Vagina (tissue), 2 donors: Measurements from ENCODE around the gene ZNF175. TPM values are rescaled to one million over a fixed set of nuclear protein-coding genes. Genes with fewer than 3 reads are reported as not detected.

Experiments
- DNase-seq, 2 donors: peaks; one replicate each; pipeline ENCODE4 v3.0.0-alpha.2; 2017; ENCODE audit errors: extremely low spot score in 2 of 2
- H3K27ac ChIP-seq: fragments of 200-600 bp; sonication (generic); one replicate; pipeline ENCODE4 v1.5.1; 2019
- H3K27me3 ChIP-seq: fragments of 200-600 bp; sonication (generic); one replicate; pipeline ENCODE4 v1.5.1; 2019
- H3K36me3 ChIP-seq, 2 donors: fragments of 200-600 bp; sonication (generic); one replicate each; pipeline ENCODE4 v1.5.1; 2017 to 2019
- H3K4me1 ChIP-seq: fragments of 200-600 bp; sonication (generic); one replicate; pipeline ENCODE4 v1.5.1; 2019
- H3K4me3 ChIP-seq, 2 donors: fragments of 200-600 bp; sonication (generic); 1 replicate in 1 of 2; 2 replicates in 1 of 2; pipeline ENCODE4 v1.5.1; 2016 to 2019
- H3K9me3 ChIP-seq: fragments of 200-600 bp; sonication (generic); one replicate; pipeline ENCODE4 v1.5.1; 2019
- POLR2A ChIP-seq, 2 donors: fragments of 450-650 bp; IDR thresholded peaks; one replicate each; pipeline ENCODE4 v1.6.1; 2017; ENCODE audit warnings: antibody characterized with exemption in 2 of 2, mild to moderate bottlenecking in 2 of 2, moderate library complexity in 2 of 2
- POLR2AphosphoS5 ChIP-seq, 2 donors: sonication (generic); formaldehyde crosslinking; IDR thresholded peaks; one replicate each; pipeline ENCODE4 v1.9.0; 2017; ENCODE audit warnings: antibody characterized with exemption in 2 of 2, mild to moderate bottlenecking in 2 of 2, low read depth in 1 of 2; ENCODE audit not compliant: insufficient read depth in 1 of 2
- intact Hi-C: fragments of 100-400 bp; cut with DNase I; formaldehyde crosslinking; loops from one replicate; pipeline ENCODE4 v1.15.1; 2023
- total RNA-seq: library from RNA; depleted of rRNA; stranded (reverse); fragments of >200 nt; gene quantifications from one replicate; pipeline ENCODE4 v1.2.3, GENCODE V29; 2016
- TF ChIP-seq, protein P1 (sequence below), 3 experiments: fragments of 450-650 bp in 2 of 3; fragments of 200-600 bp in 1 of 3; sonication (generic) in 1 of 3; IDR thresholded peaks; one replicate each; pipeline ENCODE4 v1.5.1; 2017 to 2019; ENCODE audit warnings: antibody characterized with exemption in 3 of 3, mild to moderate bottlenecking in 2 of 3, moderate library complexity in 2 of 3

The ZNF175 gene
- total RNA-seq, 1 donor from 2014 or later: 8.1 TPM

DNA sequence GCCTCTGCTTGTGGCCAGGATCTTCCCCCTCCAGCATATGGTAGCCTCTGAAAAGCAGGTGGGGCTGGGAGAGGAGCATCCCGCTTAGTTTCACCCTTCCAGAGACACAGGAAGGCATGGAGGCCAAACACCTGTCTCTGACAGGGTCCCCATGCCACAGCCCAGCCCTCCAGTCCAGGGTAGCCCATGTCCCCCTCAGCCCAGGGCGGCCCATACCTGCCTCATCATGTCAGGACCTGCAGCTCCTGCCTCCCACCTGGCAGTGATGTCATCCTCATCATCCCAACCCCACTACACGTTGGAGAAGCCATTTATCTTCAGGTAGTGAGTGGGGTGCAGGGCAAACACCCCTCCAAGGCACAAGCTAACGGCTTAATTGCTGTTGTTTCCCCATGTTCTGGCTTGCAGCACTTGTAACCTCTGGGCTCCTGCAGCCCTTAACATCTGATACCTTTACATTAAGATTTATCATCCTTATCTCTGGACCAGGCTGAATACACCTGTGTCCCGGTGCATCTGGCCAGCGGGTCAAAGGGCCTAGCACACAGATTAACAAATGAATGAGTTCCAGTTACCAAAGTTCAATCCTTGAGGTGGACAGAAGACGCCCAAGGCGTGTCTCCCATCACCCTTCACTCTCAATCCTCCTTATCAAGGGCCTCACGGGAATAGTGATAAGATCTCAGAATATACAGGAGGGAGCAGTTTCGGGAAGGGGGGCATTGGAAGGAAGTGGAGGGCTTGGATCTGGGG lies 22.2 kb downstream of the ZNF175 start:
- H3K4me1 ChIP-seq: peaks cover 16% of the 10 kb centered on the region
- H3K27me3 ChIP-seq: no peaks in the 10 kb centered on the region
- intact Hi-C loops: no loop called here
- H3K4me3 ChIP-seq: peak overlapping the region; percentile 60 to 61
- no peaks in the 10 kb centered on the region for H3K36me3 ChIP-seq
- TF ChIP-seq, protein P1, sequence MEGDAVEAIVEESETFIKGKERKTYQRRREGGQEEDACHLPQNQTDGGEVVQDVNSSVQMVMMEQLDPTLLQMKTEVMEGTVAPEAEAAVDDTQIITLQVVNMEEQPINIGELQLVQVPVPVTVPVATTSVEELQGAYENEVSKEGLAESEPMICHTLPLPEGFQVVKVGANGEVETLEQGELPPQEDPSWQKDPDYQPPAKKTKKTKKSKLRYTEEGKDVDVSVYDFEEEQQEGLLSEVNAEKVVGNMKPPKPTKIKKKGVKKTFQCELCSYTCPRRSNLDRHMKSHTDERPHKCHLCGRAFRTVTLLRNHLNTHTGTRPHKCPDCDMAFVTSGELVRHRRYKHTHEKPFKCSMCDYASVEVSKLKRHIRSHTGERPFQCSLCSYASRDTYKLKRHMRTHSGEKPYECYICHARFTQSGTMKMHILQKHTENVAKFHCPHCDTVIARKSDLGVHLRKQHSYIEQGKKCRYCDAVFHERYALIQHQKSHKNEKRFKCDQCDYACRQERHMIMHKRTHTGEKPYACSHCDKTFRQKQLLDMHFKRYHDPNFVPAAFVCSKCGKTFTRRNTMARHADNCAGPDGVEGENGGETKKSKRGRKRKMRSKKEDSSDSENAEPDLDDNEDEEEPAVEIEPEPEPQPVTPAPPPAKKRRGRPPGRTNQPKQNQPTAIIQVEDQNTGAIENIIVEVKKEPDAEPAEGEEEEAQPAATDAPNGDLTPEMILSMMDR (IDR thresholded peaks at IDR 0.05): no peak
- no peak for TF ChIP-seq POLR2AphosphoS5 (IDR thresholded peaks at IDR 0.05; ENCODE audit: insufficient read depth in 1 of 2, low read depth in 1 of 2)
- TF ChIP-seq POLR2A (IDR thresholded peaks at IDR 0.05): no peak
- H3K9me3 ChIP-seq: no peaks in the 10 kb centered on the region
- H3K27ac ChIP-seq: peak overlapping the region; percentile 7
- DNase-seq: no peak

DNA sequence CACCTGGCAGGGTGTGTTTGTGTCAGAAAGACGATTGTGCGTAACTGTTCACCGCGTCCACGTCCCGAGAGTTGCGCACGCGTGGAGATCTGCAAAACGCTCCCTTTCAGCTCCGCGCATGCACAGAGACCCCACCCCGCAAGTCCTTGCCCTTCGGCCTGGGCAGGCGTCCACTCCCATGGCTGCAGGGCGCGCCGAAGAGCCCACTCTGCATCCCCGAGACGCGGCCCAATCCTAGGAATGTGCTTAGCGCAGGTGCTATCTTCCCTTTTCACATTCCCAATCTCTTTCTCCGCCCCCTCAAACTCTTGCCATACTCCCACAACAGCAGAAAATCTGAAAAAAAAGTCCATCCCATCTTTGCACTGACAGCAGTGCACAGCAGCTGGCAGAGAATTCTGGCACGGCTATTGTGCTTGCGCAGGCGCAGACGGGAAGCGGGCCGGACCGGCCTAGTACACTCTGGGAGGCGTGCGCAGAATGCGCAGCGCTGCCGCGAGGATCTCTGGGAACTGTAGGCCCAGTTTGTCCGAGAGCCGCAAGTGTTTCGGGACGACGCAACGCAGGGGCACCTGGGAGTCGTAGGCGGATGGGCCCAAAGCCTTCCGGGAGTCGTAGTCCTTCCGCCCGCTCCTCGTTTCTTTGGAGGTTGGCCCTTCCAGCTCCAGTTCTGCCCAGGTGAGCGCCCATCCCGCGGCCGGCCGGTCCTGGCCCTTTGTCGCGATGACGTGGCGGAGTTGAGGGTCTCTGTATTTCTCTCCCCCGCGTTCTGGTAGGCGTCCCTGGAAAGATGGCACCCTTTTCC lies 23.1 kb downstream of the ZNF175 start:
- DNase-seq: peak in 1 of 2 donors; percentile 93
- no peaks in the 10 kb centered on the region for H3K9me3 ChIP-seq
- H3K36me3 ChIP-seq: no peaks in the 10 kb centered on the region
- intact Hi-C loops: no loop called here
- no peaks in the 10 kb centered on the region for H3K27me3 ChIP-seq
- H3K4me3 ChIP-seq: peak overlapping the region; percentile 60 to 61
- TF ChIP-seq POLR2AphosphoS5 (IDR thresholded peaks at IDR 0.05; ENCODE audit: insufficient read depth in 1 of 2, low read depth in 1 of 2) (peak; percentile 77 to 99), POLR2A (IDR thresholded peaks at IDR 0.05) (no peak)
- peaks cover 16% of the 10 kb centered on the region for H3K4me1 ChIP-seq
- peak overlapping the region; percentile 45 for H3K27ac ChIP-seq

DNA sequence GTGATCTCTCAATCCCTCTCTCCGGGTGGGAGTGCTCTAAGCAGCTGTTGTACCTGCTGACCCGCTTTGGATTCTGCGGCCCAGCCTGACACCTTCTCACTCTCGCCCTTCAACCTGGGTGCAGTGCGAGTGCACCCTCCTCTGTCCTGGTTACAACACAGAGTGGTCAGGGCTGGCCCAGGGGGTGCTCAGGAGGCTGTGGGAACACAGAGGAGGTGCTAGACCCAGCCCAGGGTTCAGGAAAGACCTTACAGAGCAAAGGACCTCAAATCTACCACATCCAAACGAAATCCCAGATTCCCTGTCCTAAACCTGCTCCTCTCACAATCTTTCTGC lies 23.7 kb downstream of the ZNF175 start:
- no peaks in the 10 kb centered on the region for H3K9me3 ChIP-seq
- peaks cover 16% of the 10 kb centered on the region for H3K4me1 ChIP-seq
- peak overlapping the region; percentile 60 to 61 for H3K4me3 ChIP-seq
- peak overlapping the region; percentile 45 for H3K27ac ChIP-seq
- TF ChIP-seq POLR2A (IDR thresholded peaks at IDR 0.05): no peak
- TF ChIP-seq, protein P1 (IDR thresholded peaks at IDR 0.05): no peak
- TF ChIP-seq POLR2AphosphoS5 (IDR thresholded peaks at IDR 0.05; ENCODE audit: insufficient read depth in 1 of 2, low read depth in 1 of 2): no peak
- H3K27me3 ChIP-seq: no peaks in the 10 kb centered on the region
- no peaks in the 10 kb centered on the region for H3K36me3 ChIP-seq
- intact Hi-C loops: no loop called here
- DNase-seq: no peak

DNA sequence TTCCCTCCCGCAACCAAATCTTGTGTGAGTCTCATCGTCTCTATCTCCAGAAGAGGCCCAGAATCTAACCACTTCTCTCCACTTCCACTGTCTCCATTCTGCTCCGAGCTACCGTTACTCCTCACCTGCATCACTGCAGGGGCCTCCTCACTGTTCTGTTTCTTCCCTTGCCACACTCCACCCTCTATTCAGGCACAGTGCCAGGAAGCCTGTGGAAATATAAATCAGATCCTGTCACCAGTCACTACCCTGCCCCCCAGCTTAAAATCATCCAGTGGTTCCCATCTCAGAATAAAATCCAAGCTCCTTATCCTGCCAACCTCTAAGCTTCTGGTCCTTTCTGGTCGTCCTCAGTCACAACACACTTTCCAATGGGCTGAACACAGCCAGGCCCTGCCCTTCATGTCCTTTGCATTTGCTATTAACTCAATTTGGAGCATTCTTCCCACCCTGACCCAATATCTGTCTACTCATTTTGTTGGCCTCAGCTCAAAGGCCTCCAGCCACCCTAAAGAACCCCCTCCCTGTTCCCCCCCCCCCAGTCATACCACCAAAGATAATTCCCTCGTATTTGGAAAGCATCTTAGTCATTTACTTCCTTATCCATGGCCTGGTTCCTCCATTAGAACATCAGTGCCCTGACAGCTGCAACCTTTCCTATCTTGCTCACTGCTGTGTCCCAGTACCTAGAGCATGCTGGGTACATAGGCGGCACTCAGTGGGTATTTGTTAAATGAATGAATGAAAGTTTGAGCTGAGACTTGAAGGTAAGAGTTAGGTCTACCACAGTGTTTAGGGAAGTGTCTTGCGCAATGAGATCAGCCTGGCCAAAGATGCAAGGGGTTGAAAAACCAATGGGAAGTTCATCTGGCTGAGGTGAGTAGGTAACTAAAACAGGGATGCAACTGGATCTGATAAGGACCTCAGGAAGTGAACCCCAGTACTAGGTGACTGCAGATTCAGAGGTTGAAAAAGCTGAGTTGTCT lies 24.4 kb downstream of the ZNF175 start:
- TF ChIP-seq POLR2AphosphoS5 (IDR thresholded peaks at IDR 0.05; ENCODE audit: insufficient read depth in 1 of 2, low read depth in 1 of 2) (no peak), POLR2A (IDR thresholded peaks at IDR 0.05) (no peak)
- TF ChIP-seq, protein P1 (IDR thresholded peaks at IDR 0.05): no peak
- no peak overlapping the region for H3K4me3 ChIP-seq
- peaks cover under 1% of the 10 kb centered on the region for H3K27me3 ChIP-seq
- intact Hi-C loops: no loop called here
- H3K36me3 ChIP-seq: no peaks in the 10 kb centered on the region
- no peak overlapping the region for H3K27ac ChIP-seq
- no peak for DNase-seq
- peaks cover 16% of the 10 kb centered on the region for H3K4me1 ChIP-seq
- no peaks in the 10 kb centered on the region for H3K9me3 ChIP-seq
